H1 (cell line): Measurements from ENCODE around the gene RUSC2. TPM values are rescaled to one million over a fixed set of nuclear protein-coding genes. Genes with fewer than 3 reads are reported as not detected.
"Not testable (repeated sequence)": the region's sequence is repeated elsewhere in the genome, so short reads cannot be mapped to it uniquely, and the experiment has no call there.

Experiments
- CTCF ChIA-PET: fragments of 300-600 bp; sonication (Branson Sonifier 250); formaldehyde crosslinking; loops from one replicate; lab custom pipeline; 2021; ENCODE audit not compliant: partially characterized antibody; lab: Charles Lee
- POLR2A ChIA-PET: fragments of 300-600 bp; sonication (Branson Sonifier 250); formaldehyde crosslinking; loops from one replicate; lab custom pipeline; 2021; ENCODE audit warnings: inconsistent platforms; ENCODE audit not compliant: partially characterized antibody; lab: Charles Lee
- DNase-seq, 2 experiments: peaks; one replicate each; pipeline versions ENCODE4 v3.0.0 to v3.0.0-alpha.2; 2010 to 2022; ENCODE audit warnings: low spot score in 2 of 2, low read depth in 1 of 2, mixed read lengths in 1 of 2
- FAIRE-seq: peaks from 2 replicates; lab custom pipeline; 2011; peaks lifted over from hg19 to GRCh38; lab: Jason Lieb, UNC
- H2AFZ ChIP-seq: 2 replicates; pipeline ENCODE4 v1.8.1; 2012; ENCODE audit warnings: low read length, inconsistent platforms
- H2AK5ac ChIP-seq: 2 replicates; pipeline ENCODE4 v1.6.1; 2013; ENCODE audit warnings: low read depth, low read length
- H2BK120ac ChIP-seq: replicated peaks from 2 replicates; pipeline ENCODE3; 2013; ENCODE audit warnings: low read depth, low read length, inconsistent platforms
- H2BK12ac ChIP-seq: 2 replicates; pipeline ENCODE4 v1.6.1; 2013; ENCODE audit warnings: low read depth, low read length
- H2BK15ac ChIP-seq: 2 replicates; pipeline ENCODE4 v1.6.1; 2013; ENCODE audit warnings: low read length
- H2BK20ac ChIP-seq: 2 replicates; pipeline ENCODE4 v1.6.1; 2013; ENCODE audit warnings: low read length
- H2BK5ac ChIP-seq: 2 replicates; pipeline ENCODE4 v1.6.1; 2013; ENCODE audit warnings: low read depth, low read length
- H3K14ac ChIP-seq: 2 replicates; pipeline ENCODE4 v1.6.1; 2013; ENCODE audit warnings: inconsistent platforms; ENCODE audit not compliant: insufficient read length
- H3K18ac ChIP-seq: 2 replicates; pipeline ENCODE4 v1.6.1; 2013; ENCODE audit warnings: low read length; ENCODE audit errors: extremely low read depth
- H3K23ac ChIP-seq: 2 replicates; pipeline ENCODE4 v1.6.1; 2013; ENCODE audit warnings: inconsistent platforms; ENCODE audit not compliant: insufficient read length
- H3K23me2 ChIP-seq: 2 replicates; pipeline ENCODE4 v1.6.1; 2013; ENCODE audit warnings: low read depth, low read length
- H3K27ac ChIP-seq: 2 replicates; pipeline ENCODE4 v1.6.1; 2011; ENCODE audit warnings: low read depth, low read length, inconsistent platforms
- H3K27me3 ChIP-seq, 4 experiments: replicated peaks in 1 of 4; 1 replicate in 1 of 4; 2 replicates in 3 of 4; pipeline versions ENCODE4 v1.6.1 to v1.8.1; 2011 to 2013; ENCODE audit warnings: low read length in 3 of 4, mild to moderate bottlenecking in 3 of 4, inconsistent platforms in 2 of 4, mixed read lengths in 2 of 4, moderate library complexity in 1 of 4; ENCODE audit not compliant: control insufficient read depth in 3 of 4, insufficient read depth in 3 of 4; ENCODE audit errors: extremely low read depth in 1 of 4
- H3K36me3 ChIP-seq, 4 experiments: 2 replicates each; pipeline versions ENCODE4 v1.6.1 to v1.8.1; 2011 to 2013; ENCODE audit warnings: mild to moderate bottlenecking in 4 of 4, low read length in 3 of 4, moderate library complexity in 2 of 4, control low read depth in 1 of 4, inconsistent platforms in 1 of 4; ENCODE audit not compliant: insufficient read depth in 4 of 4, control insufficient read depth in 2 of 4
- H3K4ac ChIP-seq: replicated peaks from 2 replicates; pipeline ENCODE3; 2013; ENCODE audit warnings: low read length, low read depth, mixed read lengths, inconsistent platforms; ENCODE audit not compliant: insufficient read length
- H3K4me1 ChIP-seq, 4 experiments: replicated peaks in 1 of 4; 1 replicate in 1 of 4; 2 replicates in 3 of 4; pipeline versions ENCODE4 v1.6.1 to v1.8.1; 2011 to 2013; ENCODE audit warnings: low read length in 3 of 4, inconsistent platforms in 2 of 4, mixed read lengths in 1 of 4; ENCODE audit not compliant: insufficient read depth in 4 of 4, control insufficient read depth in 3 of 4
- H3K4me2 ChIP-seq, 2 experiments: 2 replicates each; pipeline versions ENCODE4 v1.6.1 to v1.8.1; 2011 to 2013; ENCODE audit warnings: low read depth in 2 of 2, low read length in 2 of 2, control low read depth in 1 of 2, inconsistent platforms in 1 of 2, mild to moderate bottlenecking in 1 of 2; ENCODE audit not compliant: insufficient read depth in 1 of 2
- H3K4me3 ChIP-seq, 4 experiments: fragments of 200-600, 300-600 bp in 1 of 4; sonication (generic), shearing (Covaris generic), sonication (Bioruptor Twin) in 1 of 4; 2 replicates each; pipeline versions ENCODE4 v1.5.1 to v1.8.1; 2011 to 2016; ENCODE audit warnings: low read length in 4 of 4, low read depth in 3 of 4, control low read depth in 2 of 4, inconsistent platforms in 2 of 4, mild to moderate bottlenecking in 2 of 4, mixed read lengths in 1 of 4, moderate library complexity in 1 of 4; ENCODE audit not compliant: insufficient read depth in 2 of 4; ENCODE audit errors: extremely low read depth in 1 of 4
- H3K56ac ChIP-seq: replicated peaks from 2 replicates; pipeline ENCODE3; 2013; ENCODE audit warnings: low read depth, mild to moderate bottlenecking, mixed read lengths, low read length, inconsistent platforms; ENCODE audit not compliant: insufficient read length
- H3K79me1 ChIP-seq: 2 replicates; pipeline ENCODE4 v1.6.1; 2013; ENCODE audit warnings: low read depth, low read length, control low read depth
- H3K79me2 ChIP-seq, 2 experiments: 2 replicates each; pipeline versions ENCODE4 v1.6.1 to v1.8.1; 2012 to 2013; ENCODE audit warnings: low read length in 2 of 2, mild to moderate bottlenecking in 2 of 2, inconsistent platforms in 1 of 2; ENCODE audit not compliant: insufficient read depth in 2 of 2, control insufficient read depth in 1 of 2
- H3K9ac ChIP-seq, 4 experiments: replicated peaks in 1 of 4; 1 replicate in 1 of 4; 2 replicates in 3 of 4; pipeline versions ENCODE4 v1.6.1 to v1.8.1; 2011 to 2013; ENCODE audit warnings: low read depth in 3 of 4, low read length in 3 of 4, control low read depth in 2 of 4, mild to moderate bottlenecking in 2 of 4, moderate library complexity in 2 of 4, inconsistent platforms in 1 of 4; ENCODE audit errors: extremely low read depth in 1 of 4
- H3K9me3 ChIP-seq, 2 experiments: 2 replicates each; pipeline versions ENCODE4 v1.6.1 to v1.8.1; 2012 to 2013; ENCODE audit warnings: mild to moderate bottlenecking in 2 of 2, moderate library complexity in 2 of 2, control low read depth in 1 of 2, inconsistent platforms in 1 of 2, low read depth in 1 of 2, low read length in 1 of 2, mixed read lengths in 1 of 2; ENCODE audit not compliant: insufficient read depth in 2 of 2
- H4K20me1 ChIP-seq, 2 experiments: replicated peaks in 1 of 2; 2 replicates each; pipeline versions ENCODE3 to v1.8.1; 2011 to 2013; ENCODE audit warnings: inconsistent platforms in 2 of 2, low read length in 2 of 2, mild to moderate bottlenecking in 1 of 2; ENCODE audit not compliant: insufficient read depth in 2 of 2, control insufficient read depth in 1 of 2
- H4K5ac ChIP-seq: 2 replicates; pipeline ENCODE4 v1.6.1; 2013; ENCODE audit warnings: low read length, low read depth, mixed read lengths, inconsistent platforms; ENCODE audit not compliant: insufficient read length
- H4K8ac ChIP-seq: 2 replicates; pipeline ENCODE4 v1.8.0; 2013; ENCODE audit warnings: mild to moderate bottlenecking, moderate library complexity, low read length, inconsistent platforms; ENCODE audit not compliant: insufficient read depth; ENCODE audit errors: extremely low read depth
- H4K91ac ChIP-seq: replicated peaks from 2 replicates; pipeline ENCODE3; 2013; ENCODE audit warnings: low read length, mixed read lengths, inconsistent platforms; ENCODE audit not compliant: insufficient read length
- TBP ChIP-seq: IDR thresholded peaks from 2 replicates; pipeline ENCODE4 v1.6.1; 2011; ENCODE audit warnings: low read depth, low read length, improper control_type of control experiment
- WGBS, 2 experiments: shearing (Covaris generic) in 1 of 2; methylation state at CpG; one replicate each; pipeline versions ENCODE4 v1.1.6 to v1.1.7; 2013 to 2015; ENCODE audit warnings: low lambda C conversion rate in 2 of 2, mixed read lengths in 2 of 2, inconsistent platforms in 1 of 2, low coverage in 1 of 2, missing lambda C conversion rate in 1 of 2; ENCODE audit not compliant: insufficient replicate concordance in 2 of 2, insufficient coverage in 1 of 2, insufficient read length in 1 of 2; ENCODE audit errors: extremely low coverage in 1 of 2, missing lambda C conversion rate in 1 of 2; 5-methylcytosine and 5-hydroxymethylcytosine counted together
- polyA plus RNA-seq, 7 experiments: library from polyadenylated mRNA; depleted of rRNA in 3 of 7; stranded (reverse) in 5 of 7; unstranded in 2 of 7; fragments of >200 nt in 5 of 7; fragments of 200-250 nt in 2 of 7; gene quantifications; 1 replicate in 5 of 7; 2 replicates in 1 of 7; 4 replicates in 1 of 7; pipeline versions ENCODE4 v1.2.1 to v1.2.3, GENCODE V29; 2011 to 2013; ENCODE audit warnings: missing spikeins in 2 of 7, mixed read lengths in 2 of 7
- total RNA-seq: library from RNA; stranded (reverse); fragmentation: NEBNext Ultra II Directional; extraction: Animal tissue kit (Norgen Biotek cat#: 25700); gene quantifications from 2 replicates; pipeline ENCODE4 v1.2.1, GENCODE V29; 2021
- TF ChIP-seq, protein P1 (sequence below), 3 experiments: IDR thresholded peaks; 1 replicate in 2 of 3; 2 replicates in 1 of 3; pipeline versions ENCODE4 v1.5.1 to v1.6.1; 2011; ENCODE audit warnings: low read length in 3 of 3, mild to moderate bottlenecking in 3 of 3, inconsistent platforms in 2 of 3, low read depth in 1 of 3, moderate library complexity in 1 of 3; ENCODE audit not compliant: insufficient read depth in 1 of 3; ENCODE audit errors: control extremely low read depth in 1 of 3

Gene RUSC2
- total and polyA plus RNA-seq, 2 of the 8 experiments (the other 6 are each of a cell fraction or from before 2014, with no cell fraction given): 4.2 to 7.9 TPM

DNA sequence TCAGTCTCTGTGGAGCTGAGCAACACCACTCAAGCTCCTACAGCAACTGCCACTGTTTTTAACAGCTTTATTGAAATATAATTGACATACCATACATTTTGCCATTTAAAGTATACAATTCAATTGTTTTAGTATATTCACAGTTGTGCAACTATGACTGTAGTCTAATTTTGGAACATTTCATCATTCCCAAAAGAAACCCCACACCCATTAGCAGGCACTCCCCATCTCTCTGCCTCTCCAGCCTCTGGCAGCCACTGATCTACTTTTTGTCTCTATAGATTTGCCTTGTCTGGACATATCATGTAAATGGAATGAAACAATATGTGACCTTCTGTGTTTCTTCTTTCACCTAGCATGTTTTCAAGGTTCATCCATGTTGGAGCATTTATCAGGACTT lies 43.5 kb downstream of the RUSC2 start (continued):
- TF ChIP-seq, protein P1, sequence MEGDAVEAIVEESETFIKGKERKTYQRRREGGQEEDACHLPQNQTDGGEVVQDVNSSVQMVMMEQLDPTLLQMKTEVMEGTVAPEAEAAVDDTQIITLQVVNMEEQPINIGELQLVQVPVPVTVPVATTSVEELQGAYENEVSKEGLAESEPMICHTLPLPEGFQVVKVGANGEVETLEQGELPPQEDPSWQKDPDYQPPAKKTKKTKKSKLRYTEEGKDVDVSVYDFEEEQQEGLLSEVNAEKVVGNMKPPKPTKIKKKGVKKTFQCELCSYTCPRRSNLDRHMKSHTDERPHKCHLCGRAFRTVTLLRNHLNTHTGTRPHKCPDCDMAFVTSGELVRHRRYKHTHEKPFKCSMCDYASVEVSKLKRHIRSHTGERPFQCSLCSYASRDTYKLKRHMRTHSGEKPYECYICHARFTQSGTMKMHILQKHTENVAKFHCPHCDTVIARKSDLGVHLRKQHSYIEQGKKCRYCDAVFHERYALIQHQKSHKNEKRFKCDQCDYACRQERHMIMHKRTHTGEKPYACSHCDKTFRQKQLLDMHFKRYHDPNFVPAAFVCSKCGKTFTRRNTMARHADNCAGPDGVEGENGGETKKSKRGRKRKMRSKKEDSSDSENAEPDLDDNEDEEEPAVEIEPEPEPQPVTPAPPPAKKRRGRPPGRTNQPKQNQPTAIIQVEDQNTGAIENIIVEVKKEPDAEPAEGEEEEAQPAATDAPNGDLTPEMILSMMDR (IDR thresholded peaks at IDR 0.05; ENCODE audit: control extremely low read depth in 1 of 3, insufficient read depth in 1 of 3, low read depth in 1 of 3, low read length in 3 of 3): no peak
- no peak for TF ChIP-seq TBP
- TF ChIP-seq, all 59 proteins: peak for 0

DNA sequence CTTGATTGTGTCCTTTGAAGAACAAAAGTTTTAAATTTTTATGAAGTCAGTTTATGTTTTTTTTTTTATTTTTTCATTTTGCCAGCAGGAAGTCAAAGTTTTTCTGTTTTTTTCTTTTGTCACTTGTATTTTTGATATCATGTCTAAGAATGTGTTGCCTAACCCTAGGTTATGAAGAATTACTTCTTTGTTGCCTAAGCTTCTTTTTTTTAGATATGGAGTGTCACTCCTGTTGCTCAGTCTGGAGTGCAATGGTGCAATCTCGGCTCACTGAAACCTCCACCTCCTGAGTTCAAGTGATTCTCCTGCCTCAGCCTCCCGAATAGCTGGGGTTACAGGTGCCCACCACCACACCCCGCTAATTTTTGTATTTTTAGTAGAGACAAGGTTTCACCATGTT lies 45.0 kb downstream of the RUSC2 start:
- not testable (repeated sequence) for H2BK5ac ChIP-seq, FAIRE-seq, H3K27ac ChIP-seq, H3K4me2 ChIP-seq, H2AK5ac ChIP-seq, H3K79me2 ChIP-seq, H2AFZ ChIP-seq, H2BK120ac ChIP-seq, H3K56ac ChIP-seq, H4K5ac ChIP-seq, H3K27me3 ChIP-seq, H3K36me3 ChIP-seq, H4K20me1 ChIP-seq, H2BK15ac ChIP-seq, H3K14ac ChIP-seq, H3K9ac ChIP-seq, H3K18ac ChIP-seq, H3K23me2 ChIP-seq, H3K79me1 ChIP-seq, H4K91ac ChIP-seq, H3K4me3 ChIP-seq, H2BK20ac ChIP-seq, H3K4ac ChIP-seq, H2BK12ac ChIP-seq, H4K8ac ChIP-seq, DNase-seq, H3K23ac ChIP-seq, H3K9me3 ChIP-seq
- ChIA-PET POLR2A (interaction anchor here (0.8 to 1.0 kb wide), 2 partner anchors 18 to 45 kb away, joined by 3 to 4 read pairs; partner anchors contain the start of gene RUSC2), CTCF (interaction anchor here (0.7 to 1.9 kb wide), 7 partner anchors 13 to 872 kb away, joined by 3 to 7 read pairs (median 3); partner anchors contain the start of gene RUSC2)
- 95% methylated on average over 3 of the region's 3 CpGs; no CpG with 5 or more reads in 1 of the 2 experiments for WGBS, 2 experiments
- H3K4me1 ChIP-seq: peaks cover 10 to 22% (median 13%) of the 10 kb centered on the region in 4 experiments
